NCI-H1417 (cell line): ENCODE data around the gene DEFB115.
"Not testable (repeated sequence)": the region's sequence is repeated elsewhere in the genome, so short reads cannot be mapped to it uniquely, and the experiment has no call there.

Source experiments
- DNase-seq, 3 experiments: peaks; one replicate each; lab custom pipeline; 2025; lab: John Stamatoyannopoulos, UW

The DEFB115 gene, protein sequence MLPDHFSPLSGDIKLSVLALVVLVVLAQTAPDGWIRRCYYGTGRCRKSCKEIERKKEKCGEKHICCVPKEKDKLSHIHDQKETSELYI

DNA sequence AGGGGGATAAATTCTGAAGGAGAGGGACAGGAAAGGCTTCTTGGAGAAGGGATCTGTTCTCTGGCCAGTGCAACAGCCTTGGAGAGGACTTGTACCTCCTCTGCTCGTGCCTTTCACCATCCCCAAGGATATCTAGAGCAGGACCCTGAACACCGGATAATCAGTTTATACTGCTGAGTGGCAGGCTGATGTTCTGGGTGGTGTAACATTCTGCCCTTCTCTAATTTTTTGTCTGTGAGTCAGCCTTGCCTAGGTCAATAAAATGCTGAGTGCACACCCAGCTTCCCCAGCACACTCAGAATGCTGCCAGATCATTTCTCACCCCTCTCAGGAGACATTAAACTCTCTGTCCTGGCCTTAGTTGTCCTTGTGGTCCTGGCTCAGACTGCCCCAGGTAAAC is at the start of gene DEFB115:
DEFB115 (plus strand) TSS at position 301 of the 400 bp plus-strand sequence; CDS start at position 301, 0 bp downstream.
- no peak for DNase-seq

DNA sequence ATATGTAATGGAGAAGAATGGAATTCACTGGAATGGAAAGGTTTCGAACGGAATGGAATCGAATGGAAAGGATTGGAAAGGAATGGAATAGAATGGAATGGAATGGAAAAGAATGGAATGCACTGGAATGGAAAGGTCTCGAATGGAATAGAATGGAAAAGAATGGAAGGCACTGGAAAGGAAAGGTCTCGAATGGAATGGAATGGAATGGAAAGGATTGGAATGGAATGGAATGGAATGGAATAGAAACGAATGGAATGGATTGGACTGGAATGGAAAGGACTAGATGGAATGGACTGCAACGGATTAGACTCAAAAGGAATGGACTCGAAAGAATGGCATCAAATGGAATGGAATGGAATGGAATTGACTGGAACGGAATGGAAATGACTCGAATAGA is 20.5 kb upstream of the DEFB115 start:
- DNase-seq = no peak

DNA sequence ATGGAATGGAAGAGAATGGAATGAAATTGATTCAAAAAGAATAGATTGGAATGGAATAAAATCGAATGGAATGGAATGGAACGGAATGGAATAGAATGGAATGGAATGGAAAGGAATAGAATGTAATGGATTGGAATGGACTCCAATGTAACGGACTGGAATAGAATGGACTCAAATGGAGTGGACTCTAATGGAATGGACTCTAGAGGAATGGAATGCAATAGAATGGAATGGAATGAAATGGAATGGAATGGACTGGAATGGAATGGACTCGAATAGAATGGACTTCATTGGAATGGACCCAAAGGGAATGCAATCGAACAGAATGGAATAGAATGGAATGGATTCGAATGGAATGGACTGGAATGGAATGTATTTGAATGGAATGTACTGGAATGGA is 19.7 kb upstream of the DEFB115 start:
- DNase-seq = no peak

DNA sequence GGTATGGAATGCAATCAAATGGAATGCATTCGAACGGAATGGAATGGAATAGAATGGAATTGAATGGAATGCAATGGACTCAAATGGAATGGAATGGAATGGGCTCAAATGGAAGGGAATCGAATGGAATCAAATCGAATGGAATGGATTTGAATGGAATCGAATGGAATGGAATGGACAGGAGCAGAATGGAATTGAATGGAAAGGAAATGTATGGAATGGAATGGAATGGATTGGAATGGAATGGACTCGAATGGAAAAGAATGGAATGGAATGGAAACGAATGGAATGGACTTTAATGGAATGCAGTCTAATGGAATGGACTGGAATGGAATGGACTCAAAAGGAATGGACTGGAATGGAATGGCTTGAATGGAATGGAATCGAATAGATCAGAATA is 18.3 kb upstream of the DEFB115 start:
- DNase-seq = no peak

DNA sequence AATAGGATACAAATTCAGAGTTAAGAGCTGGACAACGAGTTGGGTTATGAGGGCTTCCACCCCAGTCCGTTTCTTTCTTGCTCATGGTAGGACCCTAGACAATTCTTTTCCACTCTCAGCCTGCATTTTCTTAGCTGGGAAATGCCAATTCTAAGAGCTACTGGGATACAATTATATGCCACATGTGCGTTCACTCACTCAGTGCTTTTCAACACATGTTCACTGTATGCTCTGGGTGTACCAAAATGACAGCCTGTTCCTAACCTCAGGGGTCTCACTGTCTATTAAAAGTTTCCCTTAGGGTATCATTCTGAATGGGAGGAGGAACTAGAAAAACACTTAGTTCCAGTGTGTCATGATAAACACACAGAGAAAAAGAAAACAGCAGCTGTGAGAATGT is 505 bp upstream of the DEFB115 start:
- DNase-seq = no peak

DNA sequence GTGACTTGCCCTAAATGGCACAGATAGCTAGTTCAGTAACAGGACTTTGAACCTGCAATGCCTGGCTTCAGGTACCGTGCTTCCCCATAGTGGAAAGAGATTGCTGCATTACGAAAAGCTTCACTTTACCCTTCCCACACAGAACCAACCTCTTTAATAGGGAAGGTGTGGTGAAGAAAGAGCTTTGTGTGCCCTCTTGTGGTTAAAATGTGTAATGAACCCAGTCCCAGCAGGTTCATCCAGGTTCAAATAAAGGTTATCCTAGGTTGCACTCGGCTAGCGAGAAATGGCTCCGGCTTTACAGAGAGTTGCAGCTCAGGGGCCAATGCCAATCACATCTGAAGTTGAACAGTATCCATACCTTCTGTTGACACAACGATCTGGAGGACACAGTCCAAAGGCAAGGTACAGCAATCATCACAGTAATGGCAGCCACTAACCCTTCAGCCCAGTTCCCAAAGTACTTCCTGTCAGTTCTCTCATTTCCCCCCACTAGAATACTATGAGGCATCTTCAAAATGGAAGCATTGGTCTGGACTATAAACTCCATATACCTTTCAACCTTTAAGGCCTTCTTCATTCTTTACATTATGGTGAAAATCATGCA is 3.0 kb downstream of the DEFB115 start:
- DNase-seq = peak; percentile 1 to 54 (median 21)

DNA sequence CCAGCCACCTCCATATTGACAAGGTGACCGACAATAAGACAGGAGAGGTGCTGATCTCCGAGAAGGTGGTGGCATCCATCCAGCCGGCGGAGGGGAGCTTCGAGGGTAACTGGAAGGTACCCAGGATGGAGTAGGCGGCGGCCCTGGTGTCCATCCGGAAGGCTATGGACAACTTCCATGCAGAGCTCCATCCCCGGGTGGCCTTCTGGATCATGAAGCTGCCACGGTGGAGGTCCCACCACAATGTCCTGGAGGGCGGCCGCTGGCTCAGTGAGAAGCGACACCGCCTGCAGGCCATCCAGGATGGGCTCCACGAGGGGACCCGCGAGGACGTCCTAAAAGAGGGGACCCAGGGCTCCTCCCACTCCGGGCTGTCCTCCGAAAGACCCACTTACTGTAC is 17.0 kb downstream of the DEFB115 start:
- DNase-seq = no peak

DNA sequence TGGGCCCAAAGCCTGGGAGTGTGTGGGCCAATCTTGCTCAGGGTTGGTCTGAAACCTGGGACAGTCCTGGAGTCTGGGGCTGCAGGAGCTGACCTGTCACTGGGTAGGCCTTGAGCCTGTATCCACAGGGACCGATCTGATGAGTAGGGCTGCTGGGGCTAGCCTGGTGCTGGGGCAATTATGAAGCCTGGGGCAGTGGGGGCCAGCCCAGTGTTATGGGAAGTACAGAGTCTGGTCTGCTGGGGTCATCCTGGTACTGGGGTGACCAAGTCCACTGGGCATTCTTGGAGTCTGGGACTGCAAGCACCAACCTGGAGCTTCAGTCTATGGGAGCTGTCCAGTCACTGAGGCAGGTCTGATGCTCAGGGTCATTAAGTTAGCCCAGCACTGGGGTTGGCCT is 20.7 kb downstream of the DEFB115 start:
- DNase-seq = no peak

DNA sequence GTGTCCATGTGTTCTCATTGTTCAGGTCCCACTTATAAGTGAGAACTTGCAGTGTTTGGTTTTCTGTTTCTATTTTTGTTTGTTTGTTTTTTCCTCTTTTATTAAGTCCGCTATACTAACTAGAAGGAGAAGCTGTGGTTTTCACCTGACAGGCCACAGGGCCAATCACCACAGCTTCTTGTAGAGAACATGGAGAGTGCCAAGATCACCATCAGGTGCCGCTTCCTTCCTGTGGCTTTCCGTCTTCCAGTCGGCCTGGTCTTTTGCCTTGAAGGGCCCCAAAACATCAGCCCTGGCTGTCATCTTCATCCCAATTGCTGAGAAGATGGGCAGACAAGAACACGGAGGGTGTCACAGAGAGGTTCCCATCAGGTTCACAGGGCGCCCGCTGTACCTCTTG is 27.5 kb downstream of the DEFB115 start:
- not testable (repeated sequence) for DNase-seq

DNA sequence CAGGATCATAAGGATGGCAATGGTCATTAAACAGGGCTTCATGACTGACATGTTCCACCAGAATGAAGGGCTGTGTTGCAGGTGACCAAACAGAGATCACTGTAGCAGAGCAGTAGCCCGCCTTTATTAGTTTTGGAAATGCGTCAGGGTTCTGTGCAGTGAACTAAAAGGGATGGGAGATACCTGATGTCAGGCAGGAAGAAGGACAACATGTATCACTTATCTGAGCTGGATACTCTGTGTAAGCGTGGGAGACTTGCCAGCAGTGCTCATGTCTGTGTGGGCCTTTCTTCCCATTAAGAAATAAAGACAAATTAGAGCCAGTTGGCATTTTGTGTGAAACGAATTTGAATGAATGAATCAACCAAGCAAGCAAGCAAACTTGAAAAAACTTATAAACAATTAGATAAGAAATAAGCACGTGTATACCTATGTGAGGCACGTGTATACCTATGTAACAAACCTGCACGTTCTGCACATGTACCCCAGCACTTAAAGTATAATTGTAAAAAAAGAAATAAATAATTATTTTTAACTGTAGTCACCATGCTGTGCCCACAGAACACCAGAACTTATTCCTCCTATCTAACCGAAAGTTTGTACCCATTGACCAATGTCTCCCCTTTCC is 51.2 kb downstream of the DEFB115 start, which contains the start of gene DEFB116:
DEFB116 (minus strand) TSS at position 51 of the 628 bp plus-strand sequence; CDS start at position 51, 0 bp downstream.
- DNase-seq = no peak
